ENCODE results near the gene BNIP1. TPM values are rescaled to one million over a fixed set of nuclear protein-coding genes. Genes with fewer than 3 reads are reported as not detected.

BNIP1 gene
- total RNA-seq, 2 experiments from 2014 or later = 22.5 to 24.4 TPM

GRCh38 chr5:173138707-173139106 is 5.6 kb upstream of the BNIP1 start:
- peaks cover 26% of the 10 kb centered on the region for H3K36me3 ChIP-seq (ENCODE audit: insufficient read depth, low read length)
- H3K4me1 Mint-ChIP-seq (ENCODE audit: low read depth) = no peaks in the 10 kb centered on the region

GRCh38 chr5:173139631-173140030 is 4.7 kb upstream of the BNIP1 start:
- Mint-ChIP-seq H3K9me3 (no peaks in the 10 kb centered on the region), H3K27me3 (no peaks in the 10 kb centered on the region), H3K4me3 (no peak overlapping the region), H3K36me3 (ENCODE audit: low read depth) (peaks cover 29% of the 10 kb centered on the region), H3K4me1 (ENCODE audit: low read depth) (peaks cover 7% of the 10 kb centered on the region), H3K27ac (no peak overlapping the region)
- ChIA-PET POLR2A (interaction anchor here (1.6 to 2.9 kb wide), 2 partner anchors 82 to 156 kb away, joined by 8 to 10 read pairs; partner anchors contain the start of gene ATP6V0E1), CTCF (no interaction called here)
- TF ChIP-seq, protein P1, sequence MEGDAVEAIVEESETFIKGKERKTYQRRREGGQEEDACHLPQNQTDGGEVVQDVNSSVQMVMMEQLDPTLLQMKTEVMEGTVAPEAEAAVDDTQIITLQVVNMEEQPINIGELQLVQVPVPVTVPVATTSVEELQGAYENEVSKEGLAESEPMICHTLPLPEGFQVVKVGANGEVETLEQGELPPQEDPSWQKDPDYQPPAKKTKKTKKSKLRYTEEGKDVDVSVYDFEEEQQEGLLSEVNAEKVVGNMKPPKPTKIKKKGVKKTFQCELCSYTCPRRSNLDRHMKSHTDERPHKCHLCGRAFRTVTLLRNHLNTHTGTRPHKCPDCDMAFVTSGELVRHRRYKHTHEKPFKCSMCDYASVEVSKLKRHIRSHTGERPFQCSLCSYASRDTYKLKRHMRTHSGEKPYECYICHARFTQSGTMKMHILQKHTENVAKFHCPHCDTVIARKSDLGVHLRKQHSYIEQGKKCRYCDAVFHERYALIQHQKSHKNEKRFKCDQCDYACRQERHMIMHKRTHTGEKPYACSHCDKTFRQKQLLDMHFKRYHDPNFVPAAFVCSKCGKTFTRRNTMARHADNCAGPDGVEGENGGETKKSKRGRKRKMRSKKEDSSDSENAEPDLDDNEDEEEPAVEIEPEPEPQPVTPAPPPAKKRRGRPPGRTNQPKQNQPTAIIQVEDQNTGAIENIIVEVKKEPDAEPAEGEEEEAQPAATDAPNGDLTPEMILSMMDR (IDR thresholded peaks at IDR 0.05) = no peak
- Histone ChIP-seq H3K9me3 (ENCODE audit: control insufficient read depth in 1 of 2, insufficient read depth in 1 of 2, low read length in 2 of 2) (no peaks in the 10 kb centered on the region), H3K27me3 (ENCODE audit: control insufficient read depth in 1 of 2, insufficient read depth in 2 of 2, low read length in 2 of 2) (no peaks in the 10 kb centered on the region), H3K27ac (ENCODE audit: low read depth in 1 of 2, low read length in 2 of 2) (no peak overlapping the region), H3K36me3 (ENCODE audit: insufficient read depth, low read length) (peaks cover 18% of the 10 kb centered on the region), H3K4me1 (ENCODE audit: insufficient read depth, low read length) (no peaks in the 10 kb centered on the region), H3K4me3 (ENCODE audit: low read length) (no peak overlapping the region)
- ATAC-seq (ENCODE audit: poor library complexity) = no peak
- no peak for DNase-seq
- intact Hi-C loops (cut with DNase I, micrococcal nuclease) = loop anchor here in 1 of 2 experiments (5.0 kb wide), 1 partner anchor 367 kb away; the partner anchor contains the start of gene DUSP1

More at GRCh38 chr5:173138707-173139106, 5.6 kb upstream of the BNIP1 start:
- H3K9me3 ChIP-seq (ENCODE audit: control insufficient read depth in 1 of 2, insufficient read depth in 1 of 2, low read length in 2 of 2) = no peaks in the 10 kb centered on the region
- H3K27me3 ChIP-seq (ENCODE audit: control insufficient read depth in 1 of 2, insufficient read depth in 2 of 2, low read length in 2 of 2) = no peaks in the 10 kb centered on the region
- no peaks in the 10 kb centered on the region for H3K4me1 ChIP-seq (ENCODE audit: insufficient read depth, low read length)
- Mint-ChIP-seq H3K9me3 (no peaks in the 10 kb centered on the region), H3K4me3 (no peak overlapping the region), H3K27me3 (no peaks in the 10 kb centered on the region), H3K36me3 (ENCODE audit: low read depth) (peaks cover 33% of the 10 kb centered on the region), H3K27ac (no peak overlapping the region)
- TF ChIP-seq, protein P1 (IDR thresholded peaks at IDR 0.05) = no peak
- CTCF ChIA-PET = no interaction called here
- H3K27ac ChIP-seq (ENCODE audit: low read depth in 1 of 2, low read length in 2 of 2) = no peak overlapping the region
- POLR2A ChIA-PET = interaction anchor here (2.9 kb wide), 1 partner anchor 155 kb away, joined by 10 read pairs; the partner anchor contains the start of gene ATP6V0E1
- ATAC-seq (ENCODE audit: poor library complexity) = no peak
- no peak overlapping the region for H3K4me3 ChIP-seq (ENCODE audit: low read length)
- intact Hi-C loops (cut with DNase I, micrococcal nuclease) = no loop called here
- DNase-seq = no peak

DNA sequence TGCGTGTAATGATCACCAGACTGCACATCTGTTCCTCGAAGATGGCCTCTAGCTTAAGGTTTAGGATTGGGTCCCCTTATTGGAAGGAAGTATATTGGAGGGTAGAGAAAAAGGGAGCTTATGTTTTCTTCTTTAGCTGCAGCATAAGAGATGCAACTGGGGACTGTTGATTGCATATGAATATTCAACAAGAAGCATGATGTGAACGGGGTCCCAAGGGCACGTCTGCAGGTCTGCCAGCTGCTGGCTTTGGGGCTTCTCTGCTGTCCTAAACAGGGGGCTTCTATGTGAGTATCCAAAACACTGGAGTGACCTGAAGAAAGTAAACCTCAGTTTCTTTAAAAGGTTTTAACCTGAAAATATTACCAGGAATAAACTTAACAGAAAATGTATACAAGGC is 3.6 kb upstream of the BNIP1 start:
- ATAC-seq (ENCODE audit: poor library complexity) (no peak), DNase-seq (no peak)
- peak overlapping the region; percentile 21 for H3K27ac Mint-ChIP-seq
- ChIA-PET POLR2A (interaction anchor here (0.6 to 2.9 kb wide), 5 partner anchors 11 to 157 kb away, joined by 3 to 10 read pairs (median 3); partner anchors contain the start of gene ATP6V0E1), CTCF (no interaction called here)
- peaks cover 27% of the 10 kb centered on the region for H3K36me3 Mint-ChIP-seq (ENCODE audit: low read depth)
- Histone ChIP-seq H3K9me3 (ENCODE audit: control insufficient read depth in 1 of 2, insufficient read depth in 1 of 2, low read length in 2 of 2) (no peaks in the 10 kb centered on the region), H3K27me3 (ENCODE audit: control insufficient read depth in 1 of 2, insufficient read depth in 2 of 2, low read length in 2 of 2) (no peaks in the 10 kb centered on the region), H3K36me3 (ENCODE audit: insufficient read depth, low read length) (peaks cover 9% of the 10 kb centered on the region), H3K4me3 (ENCODE audit: low read length) (no peak overlapping the region), H3K4me1 (ENCODE audit: insufficient read depth, low read length) (peaks cover 8% of the 10 kb centered on the region), H3K27ac (ENCODE audit: low read depth in 1 of 2, low read length in 2 of 2) (no peak overlapping the region)
- intact Hi-C loops (cut with DNase I, micrococcal nuclease) = loop anchor here in 1 of 2 experiments (5.0 kb wide), 1 partner anchor 368 kb away; the partner anchor contains the start of gene DUSP1
- TF ChIP-seq, protein P1 (IDR thresholded peaks at IDR 0.05) = no peak
- H3K9me3 Mint-ChIP-seq = no peaks in the 10 kb centered on the region
- H3K4me3 Mint-ChIP-seq = no peak overlapping the region
- H3K4me1 Mint-ChIP-seq (ENCODE audit: low read depth) = peaks cover 13% of the 10 kb centered on the region
- H3K27me3 Mint-ChIP-seq = no peaks in the 10 kb centered on the region

Measured in CD4-positive, alpha-beta T cell (primary cell).